ENCODE measurements around the gene ZFP57. TPM values are rescaled to one million over a fixed set of nuclear protein-coding genes. Genes with fewer than 3 reads are reported as not detected.
A peak's percentile ranks its signal among the peaks of the same experiment; 100 is the strongest.

The ZFP57 gene
- total RNA-seq, 1 experiment from 2014 or later, result not detected

- H3K4me1 ChIP-seq (ENCODE audit: insufficient read depth, low read length), result no peaks in the 10 kb centered on the region
- no peaks in the 10 kb centered on the region for H3K36me3 ChIP-seq (ENCODE audit: low read depth, low read length)
- TF ChIP-seq EZH2phosphoT487 (IDR thresholded peaks at IDR 0.05; ENCODE audit: borderline replicate concordance, low read length) (no peak), EZH2 (IDR thresholded peaks at IDR 0.05; ENCODE audit: low read length, unreplicated experiment) (no peak), CTCF (conservative IDR thresholded peaks at IDR 0.05; ENCODE audit: low read depth, low read length) (peak; percentile 20; the same call in 1 of the 2 replicates)
- peak within 1 kb of the TSS; percentile 95 for H3K4me2 ChIP-seq (ENCODE audit: low read length)
- H3K27me3 ChIP-seq (ENCODE audit: low read length), result no peaks in the 10 kb centered on the region
- H3K9me3 ChIP-seq (ENCODE audit: low read length), result no peaks in the 10 kb centered on the region
- H3K4me3 ChIP-seq (ENCODE audit: low read length), result peak within 1 kb of the TSS; percentile 81
- H2AFZ ChIP-seq (ENCODE audit: low read length), result peak within 1 kb of the TSS; percentile 99
- ChIA-PET CTCF (no interaction called here), POLR2A (ENCODE audit: unreplicated experiment) (no interaction called here)
- no peaks in the 10 kb centered on the region for H3K79me2 ChIP-seq (ENCODE audit: low read length)
- DNase-seq, result peak; percentile 90
- peak; percentile 99 for ATAC-seq
- no peaks in the 10 kb centered on the region for H3K9me2 ChIP-seq (replicated peaks; ENCODE audit: low read length)
- H3K27ac ChIP-seq (ENCODE audit: low read length), result no peak within 1 kb of the TSS
- peak within 1 kb of the TSS; percentile 37 for H3K9ac ChIP-seq (ENCODE audit: low read length)
- H3F3A ChIP-seq (ENCODE audit: low read length, unreplicated experiment), result no peaks in the 10 kb centered on the region
- H4K20me1 ChIP-seq (ENCODE audit: low read length), result no peaks in the 10 kb centered on the region
- intact Hi-C loops (cut with micrococcal nuclease), result no loop called here
- BruUV-seq (replicated peaks), result no TSS peak
These were observed 42.3 kb upstream of the ZFP57 start, which contains the start of gene HLA-F for GRCh38 chr6:29723262-29723665. TSS of gene HLA-F (plus strand) at chr6:29723434. CDS start at chr6:29723464, 30 bp downstream.

- H3K27ac ChIP-seq (ENCODE audit: low read length), result no peak overlapping the region
- H2AFZ ChIP-seq (ENCODE audit: low read length), result no peak overlapping the region
- H3K9me2 ChIP-seq (replicated peaks; ENCODE audit: low read length), result no peaks in the 10 kb centered on the region
- H3K27me3 ChIP-seq (ENCODE audit: low read length), result no peaks in the 10 kb centered on the region; the same call in 1 of the 2 replicates
- H3K36me3 ChIP-seq (ENCODE audit: low read depth, low read length), result no peaks in the 10 kb centered on the region
- DNase-seq (peak; percentile 19), ATAC-seq (no peak)
- no peak overlapping the region for H3K4me3 ChIP-seq (ENCODE audit: low read length)
- H3F3A ChIP-seq (ENCODE audit: low read length, unreplicated experiment), result no peaks in the 10 kb centered on the region
- no TSS peak for BruUV-seq (replicated peaks)
- TF ChIP-seq EZH2phosphoT487 (IDR thresholded peaks at IDR 0.05; ENCODE audit: borderline replicate concordance, low read length) (no peak), CTCF (conservative IDR thresholded peaks at IDR 0.05; ENCODE audit: low read depth, low read length) (peak; percentile 38; the same call in 1 of the 2 replicates)
- no peaks in the 10 kb centered on the region for H4K20me1 ChIP-seq (ENCODE audit: low read length)
- H3K4me1 ChIP-seq (ENCODE audit: insufficient read depth, low read length), result no peaks in the 10 kb centered on the region
- intact Hi-C loops (cut with micrococcal nuclease), result no loop called here
- H3K4me2 ChIP-seq (ENCODE audit: low read length), result no peak overlapping the region
- ChIA-PET CTCF (interaction anchor here (1.0 kb wide), 1 partner anchor 67 kb away, joined by 3 read pairs; no protein-coding TSS in a partner anchor), POLR2A (ENCODE audit: unreplicated experiment) (no interaction called here)
- no peaks in the 10 kb centered on the region for H3K9me3 ChIP-seq (ENCODE audit: low read length)
- H3K79me2 ChIP-seq (ENCODE audit: low read length), result no peaks in the 10 kb centered on the region
- no peak overlapping the region for H3K9ac ChIP-seq (ENCODE audit: low read length)
These were observed 39.9 kb upstream of the ZFP57 start for GRCh38 chr6:29720863-29721262.

GRCh38 chr6:29710281-29710941 lies 29.5 kb upstream of the ZFP57 start:
- ATAC-seq, result no peak
- Histone ChIP-seq H3K27ac (ENCODE audit: low read length) (no peak overlapping the region), H3K9me2 (replicated peaks; ENCODE audit: low read length) (no peaks in the 10 kb centered on the region), H3F3A (ENCODE audit: low read length, unreplicated experiment) (no peaks in the 10 kb centered on the region), H3K9me3 (ENCODE audit: low read length) (no peaks in the 10 kb centered on the region), H3K4me1 (ENCODE audit: insufficient read depth, low read length) (no peaks in the 10 kb centered on the region), H3K79me2 (ENCODE audit: low read length) (no peaks in the 10 kb centered on the region), H2AFZ (ENCODE audit: low read length) (no peak overlapping the region), H4K20me1 (ENCODE audit: low read length) (no peaks in the 10 kb centered on the region), H3K4me3 (ENCODE audit: low read length) (no peak overlapping the region), H3K27me3 (ENCODE audit: low read length) (peaks cover 24% of the 10 kb centered on the region), H3K36me3 (ENCODE audit: low read depth, low read length) (no peaks in the 10 kb centered on the region), H3K4me2 (ENCODE audit: low read length) (no peak overlapping the region), H3K9ac (ENCODE audit: low read length) (no peak overlapping the region)
- TF ChIP-seq EZH2 (IDR thresholded peaks at IDR 0.05; ENCODE audit: low read length, unreplicated experiment) (no peak), EZH2phosphoT487 (IDR thresholded peaks at IDR 0.05; ENCODE audit: borderline replicate concordance, low read length) (no peak), CTCF (conservative IDR thresholded peaks at IDR 0.05; ENCODE audit: low read depth, low read length) (no peak)
- no peak for DNase-seq
- no TSS peak for BruUV-seq (replicated peaks)
- ChIA-PET CTCF (no interaction called here), POLR2A (ENCODE audit: unreplicated experiment) (no interaction called here)
- intact Hi-C loops (cut with micrococcal nuclease), result no loop called here
